Hematopoietic multipotent progenitor cell treated with erythropoietin and hydrocortisone succinate and interleukin-3 and kit ligand, for 15 days (in vitro differentiated cells): ENCODE data around the gene MICOS13.

ENCODE experiments used
- DNase-seq: peaks from one replicate; pipeline ENCODE4 v3.0.0-alpha.2; 2015; ENCODE audit warnings: low spot score

The MICOS13 gene

DNA sequence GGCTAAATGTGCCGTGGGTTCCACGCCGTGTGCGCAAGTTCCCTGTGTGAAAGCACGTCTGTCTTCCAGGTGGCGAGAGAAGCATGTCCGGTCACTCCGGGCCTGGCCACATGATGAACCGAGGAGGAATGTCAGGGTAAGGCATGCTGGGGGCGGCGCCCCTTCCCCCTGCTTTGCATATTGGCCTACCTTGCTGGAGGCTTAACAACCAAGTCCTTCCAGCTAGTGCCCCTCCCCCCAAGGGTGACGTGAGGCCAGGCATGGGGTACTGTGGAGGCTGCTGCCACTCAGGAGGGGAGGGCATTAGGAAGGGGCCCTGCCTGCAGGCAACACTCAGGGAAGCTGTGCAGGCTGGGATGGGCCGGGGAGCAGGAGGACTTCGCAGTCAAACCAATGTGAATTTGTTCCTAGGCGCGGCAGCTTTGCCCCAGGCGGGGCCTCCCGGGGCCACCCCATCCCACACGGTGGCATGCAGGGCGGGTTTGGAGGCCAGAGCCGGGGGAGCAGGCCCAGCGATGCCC, 12.5 kb downstream of the MICOS13 start:
- DNase-seq: no peak

DNA sequence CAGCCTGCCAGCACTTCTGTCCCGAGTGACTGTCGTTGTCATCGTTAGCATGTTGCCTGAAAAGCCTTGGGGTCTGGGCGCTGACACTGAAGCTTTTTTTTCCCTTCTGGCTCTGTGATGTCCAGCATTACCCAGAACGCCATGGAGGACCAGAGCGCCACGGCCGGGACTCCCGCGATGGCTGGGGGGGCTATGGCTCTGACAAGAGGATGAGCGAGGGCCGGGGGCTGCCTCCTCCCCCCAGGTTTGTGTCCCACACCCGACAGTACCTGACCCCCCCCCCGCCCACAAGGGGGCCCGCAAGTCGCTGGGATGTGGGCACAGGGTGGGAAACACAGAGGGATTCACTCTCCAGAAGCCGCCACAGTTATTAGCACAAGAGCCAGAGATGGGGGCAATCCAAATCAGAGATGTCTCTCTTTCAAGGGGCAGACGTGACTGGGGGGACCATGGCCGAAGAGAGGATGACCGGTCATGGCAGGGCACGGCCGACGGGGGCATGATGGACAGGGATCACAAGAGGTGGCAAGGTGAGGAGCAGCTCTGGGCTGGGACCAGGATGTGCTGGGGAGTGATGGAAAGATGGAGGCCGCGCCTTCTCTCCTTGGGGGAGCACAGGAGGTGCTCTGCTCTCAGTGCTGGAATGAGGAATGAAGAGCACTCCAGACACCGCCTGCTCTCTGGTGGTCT, 13.2 kb downstream of the MICOS13 start:
- DNase-seq: no peak

DNA sequence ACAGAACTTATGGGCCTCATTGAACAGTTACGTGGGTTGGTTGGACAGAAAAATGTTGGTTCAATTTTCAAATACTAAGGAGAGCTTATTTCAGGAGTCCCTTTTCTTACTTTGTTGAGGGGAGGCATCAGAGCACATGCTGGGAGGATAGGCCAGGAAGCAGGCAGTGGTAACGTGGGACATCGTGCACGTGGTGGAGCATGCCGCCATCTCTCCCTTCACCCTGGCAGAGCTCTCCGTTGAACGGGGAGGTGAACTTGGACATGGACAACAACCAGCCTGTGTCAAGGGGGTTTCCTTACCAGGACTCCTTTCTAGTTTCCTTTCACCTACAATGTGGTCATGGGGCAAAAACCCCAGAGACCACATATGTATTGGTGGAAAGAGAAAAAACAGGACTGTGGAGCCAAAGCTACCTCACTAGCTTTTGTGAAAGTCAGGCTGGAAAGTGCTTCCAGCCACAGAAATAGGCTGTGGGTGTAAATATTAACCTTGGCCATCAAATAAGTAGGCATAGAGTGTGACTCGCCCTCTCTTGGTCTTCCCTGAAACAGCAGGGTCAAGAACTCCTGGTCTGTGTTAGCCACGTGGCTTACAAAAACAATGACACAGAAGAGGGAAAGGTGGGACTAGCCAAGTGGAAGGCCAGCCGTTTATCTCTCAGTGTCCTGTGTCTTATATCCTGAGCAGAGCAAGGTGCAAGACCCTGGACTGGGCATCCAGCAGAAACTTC, 14.4 kb downstream of the MICOS13 start:
- no peak for DNase-seq

DNA sequence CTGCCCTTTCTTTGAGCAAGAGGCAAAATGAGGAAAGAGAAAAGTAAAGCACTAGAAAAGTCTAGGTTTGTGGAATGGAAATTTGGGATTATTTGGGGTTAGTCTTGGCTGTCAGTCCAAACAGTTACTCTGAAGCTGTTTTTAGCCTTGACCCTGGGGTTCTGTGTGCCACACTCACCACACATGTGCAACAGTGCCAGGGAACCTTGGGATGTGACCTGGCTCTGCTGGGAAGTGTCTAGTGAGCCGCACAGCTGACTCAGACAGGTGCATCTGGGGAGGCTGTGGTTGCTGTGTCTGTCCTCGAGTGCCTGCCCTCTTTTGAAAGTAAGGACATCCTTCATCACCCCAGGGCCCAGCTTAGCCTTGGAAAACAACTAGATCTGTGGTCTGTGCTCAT, 15.8 kb downstream of the MICOS13 start:
- no peak for DNase-seq

DNA sequence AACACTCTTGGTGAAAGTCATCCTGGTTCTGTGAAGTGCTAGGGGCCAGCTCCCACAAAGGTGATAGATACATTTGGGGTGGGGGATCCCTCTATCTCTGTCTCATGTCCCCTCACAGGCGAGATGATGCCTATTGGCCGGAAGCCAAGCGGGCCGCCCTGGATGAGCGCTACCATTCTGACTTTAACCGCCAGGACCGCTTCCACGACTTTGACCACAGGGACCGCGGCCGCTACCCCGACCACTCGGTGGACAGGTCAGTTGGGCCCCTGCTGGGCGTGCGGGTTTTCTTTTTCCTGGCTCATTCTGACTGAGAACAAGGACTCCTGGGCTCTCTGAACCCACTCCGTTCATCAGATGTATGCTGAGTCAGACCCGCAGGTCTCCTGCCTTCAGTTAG, 16.4 kb downstream of the MICOS13 start:
- DNase-seq: no peak

DNA sequence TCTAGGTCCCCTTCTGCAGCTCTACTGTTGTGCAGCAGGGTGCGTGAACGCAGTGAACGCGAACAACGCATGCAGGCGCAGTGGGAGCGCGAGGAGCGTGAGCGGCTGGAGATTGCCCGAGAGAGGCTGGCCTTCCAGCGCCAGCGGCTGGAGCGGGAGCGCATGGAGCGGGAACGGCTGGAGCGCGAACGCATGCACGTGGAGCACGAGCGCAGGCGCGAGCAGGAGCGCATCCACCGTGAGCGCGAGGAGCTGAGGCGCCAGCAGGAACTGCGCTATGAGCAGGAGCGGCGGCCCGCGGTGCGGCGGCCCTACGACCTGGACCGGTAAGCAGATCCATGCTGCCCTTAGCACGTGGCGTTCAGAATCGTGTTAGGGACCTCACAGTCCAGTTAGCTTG, 18.8 kb downstream of the MICOS13 start:
- no peak for DNase-seq

DNA sequence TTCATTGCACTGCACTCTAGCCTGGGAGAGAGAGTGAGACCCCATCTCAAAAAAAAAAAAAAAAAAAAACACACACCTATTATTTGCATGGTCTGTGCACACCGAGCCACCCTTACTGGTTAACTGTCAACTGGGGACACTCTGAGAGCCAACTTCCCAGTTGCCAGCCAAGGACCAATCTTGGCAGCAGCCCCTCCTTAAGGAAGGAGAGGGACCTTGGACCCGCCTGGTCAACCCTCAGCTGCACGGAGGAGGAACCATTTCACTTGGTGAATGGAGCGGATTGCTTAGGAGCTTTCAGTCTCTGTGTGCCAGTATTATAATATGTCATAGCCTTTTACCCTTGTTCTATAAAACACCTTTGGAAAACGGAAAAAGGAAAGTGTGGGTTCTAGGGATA, 24.9 kb downstream of the MICOS13 start:
- no peak for DNase-seq

DNA sequence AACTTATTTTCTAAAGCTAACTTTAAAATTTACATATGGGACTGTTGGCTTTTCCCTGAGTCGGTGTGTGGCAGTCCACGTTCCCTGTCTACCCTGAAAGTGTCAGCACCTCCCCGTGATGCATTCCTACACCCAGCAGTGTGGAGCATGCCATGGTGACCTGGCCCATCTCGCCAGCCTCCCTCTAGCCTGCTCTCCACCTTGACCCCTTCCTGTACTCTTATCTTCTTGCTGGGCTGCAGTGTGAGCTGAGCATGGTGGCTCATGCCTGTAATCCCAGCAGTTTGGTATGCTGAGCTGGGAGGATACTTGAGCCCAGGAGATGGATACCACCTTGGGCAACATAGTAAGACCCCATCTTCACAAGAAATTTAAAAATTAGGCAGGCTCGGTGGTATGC, 25.4 kb downstream of the MICOS13 start:
- no peak for DNase-seq

DNA sequence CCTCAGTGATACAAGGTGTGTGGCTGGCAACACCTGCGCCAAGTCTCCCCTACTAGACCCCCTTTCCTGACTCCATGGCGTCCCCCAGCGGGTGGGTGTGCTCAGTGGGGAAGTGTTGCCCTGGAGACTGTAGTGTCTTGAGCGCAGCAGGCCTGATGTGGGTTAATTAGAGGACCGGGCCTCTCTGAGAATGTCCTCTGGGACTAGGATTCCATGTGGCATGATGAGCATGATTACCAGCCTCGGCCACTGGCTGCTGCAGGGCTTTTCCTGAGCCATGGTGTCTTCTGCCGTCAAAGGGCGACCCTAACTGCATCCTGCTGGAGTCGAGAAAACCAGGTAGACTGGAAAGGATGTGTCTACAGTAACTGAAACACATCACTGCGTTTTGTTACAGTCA, 28.1 kb downstream of the MICOS13 start:
- no peak for DNase-seq

DNA sequence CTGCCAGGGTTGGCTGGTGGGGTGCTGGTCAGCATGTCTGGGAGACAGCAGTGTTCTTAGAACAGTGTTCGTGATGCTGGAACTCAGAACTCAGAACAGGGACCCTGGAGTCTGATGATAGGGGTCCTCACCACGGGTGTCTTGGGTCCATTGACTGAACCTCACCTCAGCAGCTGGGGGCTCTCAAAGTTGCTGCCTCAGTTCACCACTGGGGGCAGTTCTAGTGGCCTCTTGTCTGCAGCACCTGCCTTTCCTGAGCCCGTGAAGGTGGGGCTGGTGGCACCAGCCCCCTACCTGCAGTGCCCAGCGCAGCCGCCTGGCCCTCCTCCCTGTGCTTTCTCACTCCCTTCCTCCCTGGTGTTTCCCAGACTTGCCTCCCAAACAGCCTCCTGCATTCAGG, 29.0 kb downstream of the MICOS13 start:
- no peak for DNase-seq

DNA sequence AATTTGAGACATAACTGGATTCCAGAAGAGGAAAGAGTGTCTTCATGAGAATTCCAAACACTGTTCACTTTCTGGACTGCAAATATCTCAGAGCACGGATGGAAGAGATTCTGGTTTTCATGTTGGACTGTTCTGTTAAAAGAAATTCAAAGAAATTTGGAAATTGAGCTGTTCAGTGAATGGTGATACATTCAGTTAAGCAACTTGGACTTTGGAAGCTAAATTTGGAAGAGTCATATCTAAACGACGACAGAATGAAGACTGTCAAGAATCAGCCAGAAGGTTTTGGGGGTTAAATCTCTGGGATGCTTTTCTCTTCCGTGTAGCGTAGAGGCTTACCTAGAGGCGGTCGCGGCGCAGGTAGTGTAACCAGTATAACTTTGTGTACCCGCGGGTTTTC, 31.9 kb downstream of the MICOS13 start:
- no peak for DNase-seq

DNA sequence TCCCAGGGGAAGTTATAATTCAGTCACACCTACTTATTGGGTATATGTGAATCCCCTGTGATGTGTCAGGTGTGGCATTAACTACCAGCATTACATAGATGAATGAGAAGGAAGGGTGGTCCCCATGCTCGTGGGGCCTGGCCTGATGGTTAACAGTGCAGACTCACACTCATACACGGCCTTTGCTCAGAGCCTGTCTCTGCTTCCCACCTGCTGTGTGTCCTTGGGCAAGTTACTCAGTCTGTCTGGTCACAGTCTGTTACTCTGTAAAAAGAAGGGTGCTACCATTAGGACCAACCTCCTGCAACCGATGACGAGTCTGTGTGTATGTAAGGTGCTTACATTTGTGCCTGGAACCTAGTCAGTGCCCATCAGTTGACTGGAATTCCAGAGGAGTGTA, 33.6 kb downstream of the MICOS13 start:
- no peak for DNase-seq

DNA sequence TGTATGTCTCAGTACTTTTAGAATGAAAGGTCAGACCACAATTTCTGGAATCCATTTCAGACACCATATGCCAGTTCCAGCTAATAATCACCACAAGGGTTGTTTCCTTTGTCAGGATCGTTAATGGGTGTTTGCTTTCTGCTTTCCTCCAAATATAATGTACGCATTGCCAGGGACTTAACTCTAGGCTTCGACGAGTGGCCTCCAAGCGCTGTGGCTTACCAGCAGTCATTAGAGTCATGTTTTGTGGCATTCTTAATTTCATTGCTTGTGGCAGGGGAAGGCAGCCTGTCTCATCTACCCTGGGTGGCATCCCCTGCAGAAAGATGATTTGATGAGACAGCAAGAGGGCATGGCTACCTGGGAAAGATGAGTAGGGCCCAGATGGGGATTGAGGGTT, 34.9 kb downstream of the MICOS13 start:
- no peak for DNase-seq

DNA sequence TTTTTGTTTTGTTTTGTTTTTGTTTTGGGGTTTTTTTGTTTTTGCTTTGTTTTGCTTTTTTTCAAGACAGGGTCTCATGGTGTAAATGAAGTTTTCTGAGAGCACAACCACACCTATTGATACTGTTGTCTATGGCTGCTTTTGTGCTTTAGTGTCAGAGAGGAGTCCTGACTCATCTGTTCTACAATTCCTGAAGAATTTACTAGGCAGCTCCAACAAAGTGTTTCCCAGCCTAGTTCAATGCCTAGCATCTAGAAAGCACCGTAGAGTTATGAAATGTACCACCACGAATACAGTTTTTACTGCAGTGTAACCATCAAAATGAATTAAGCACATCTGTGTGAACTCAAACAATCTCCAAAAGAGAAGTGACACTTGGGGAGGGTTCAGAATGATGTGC, 36.3 kb downstream of the MICOS13 start:
- no peak for DNase-seq

DNA sequence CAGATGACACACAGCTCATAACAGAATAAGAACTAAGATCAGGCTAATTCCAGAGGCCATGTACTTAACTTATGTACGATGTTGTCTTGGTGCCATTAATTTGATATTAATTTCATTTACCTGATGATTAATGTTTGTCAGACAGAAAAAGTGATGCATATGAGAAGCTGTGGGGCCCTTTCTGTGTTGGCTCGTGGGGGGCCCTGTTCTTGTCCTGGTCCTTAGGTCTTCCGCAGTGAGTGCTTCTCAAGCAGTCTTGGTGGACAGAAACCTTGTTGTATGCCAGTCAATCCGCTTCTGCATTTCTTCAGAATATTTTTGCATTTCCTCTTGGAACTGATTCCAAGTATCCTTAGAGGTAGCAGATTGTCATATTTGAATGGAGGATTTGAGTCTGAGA, 37.3 kb downstream of the MICOS13 start:
- DNase-seq: no peak

DNA sequence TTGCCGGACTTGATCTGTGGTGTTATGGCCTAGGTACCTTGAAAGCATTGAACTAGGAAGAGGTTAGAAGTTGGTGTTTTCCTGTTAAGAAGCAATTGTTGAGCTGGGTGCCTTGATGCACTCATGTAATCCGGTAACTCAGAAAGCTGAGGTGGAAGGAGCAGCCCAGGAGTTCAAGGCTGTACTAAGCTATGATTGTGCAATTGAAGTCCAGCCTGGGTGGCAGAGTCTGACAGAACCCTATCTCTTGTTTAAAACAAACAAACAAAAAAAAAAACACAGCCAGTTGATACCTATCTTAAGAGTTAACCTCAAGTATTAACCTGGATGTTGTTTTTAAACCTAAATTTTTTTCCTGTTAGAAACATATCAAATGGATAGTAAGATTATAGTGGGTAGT, 38.1 kb downstream of the MICOS13 start:
- no peak for DNase-seq

DNA sequence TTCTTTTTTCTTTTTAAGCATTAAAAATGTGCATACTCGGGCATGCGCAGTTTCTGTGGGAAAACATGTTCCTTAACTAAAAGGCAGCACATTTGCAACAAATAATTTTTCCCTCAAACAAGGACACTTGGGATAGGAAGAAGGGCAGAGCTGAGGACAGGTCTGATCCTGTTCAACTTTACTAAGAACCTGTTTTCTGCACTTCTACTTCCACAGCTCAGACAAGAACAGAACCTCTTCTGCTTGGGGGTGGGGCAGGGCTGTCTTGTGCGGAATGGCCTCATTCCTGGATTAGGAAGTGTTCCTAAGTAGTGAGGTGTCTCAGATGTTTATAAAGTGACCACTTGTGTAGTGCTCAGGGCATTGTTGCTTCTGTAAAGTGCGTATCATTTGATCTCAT, 39.1 kb downstream of the MICOS13 start:
- DNase-seq: no peak

DNA sequence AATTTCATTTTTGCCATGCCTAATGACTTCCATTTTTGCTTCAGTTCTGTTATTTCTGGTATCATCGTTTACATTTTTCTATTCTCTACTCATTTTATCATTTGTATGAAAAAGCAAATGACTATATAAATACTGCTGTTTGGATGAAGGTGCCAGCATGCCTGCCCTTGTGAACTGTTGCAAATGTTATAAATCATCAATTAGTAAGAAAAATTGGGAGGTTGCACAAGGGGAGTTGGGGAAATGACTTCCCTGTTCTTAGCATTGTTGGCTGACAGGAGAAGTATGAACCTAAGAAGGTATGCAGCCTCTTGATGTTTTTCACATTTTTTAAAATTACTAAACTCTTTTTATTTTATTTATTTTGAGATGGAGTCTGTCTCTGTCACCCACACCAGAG, 42.3 kb downstream of the MICOS13 start:
- DNase-seq: no peak

DNA sequence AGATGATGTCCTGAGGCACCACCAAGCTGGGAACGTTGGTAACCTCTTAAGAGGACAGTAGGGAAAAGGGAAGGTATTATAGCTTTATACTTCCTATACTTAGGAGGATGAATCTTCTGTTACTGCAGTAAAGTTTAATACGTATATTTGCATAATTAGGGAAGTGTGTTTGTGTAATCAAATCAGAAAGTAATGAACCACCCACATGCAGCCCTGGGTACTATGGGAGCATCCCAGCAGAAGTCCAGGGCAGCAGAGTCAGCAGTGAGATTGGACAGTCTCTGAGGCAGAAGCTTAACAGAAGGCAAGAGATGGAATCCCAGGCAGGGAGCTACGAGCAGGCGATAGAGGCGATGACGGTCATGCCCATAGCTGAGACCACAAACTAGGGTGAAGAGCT, 44.9 kb downstream of the MICOS13 start:
- no peak for DNase-seq

DNA sequence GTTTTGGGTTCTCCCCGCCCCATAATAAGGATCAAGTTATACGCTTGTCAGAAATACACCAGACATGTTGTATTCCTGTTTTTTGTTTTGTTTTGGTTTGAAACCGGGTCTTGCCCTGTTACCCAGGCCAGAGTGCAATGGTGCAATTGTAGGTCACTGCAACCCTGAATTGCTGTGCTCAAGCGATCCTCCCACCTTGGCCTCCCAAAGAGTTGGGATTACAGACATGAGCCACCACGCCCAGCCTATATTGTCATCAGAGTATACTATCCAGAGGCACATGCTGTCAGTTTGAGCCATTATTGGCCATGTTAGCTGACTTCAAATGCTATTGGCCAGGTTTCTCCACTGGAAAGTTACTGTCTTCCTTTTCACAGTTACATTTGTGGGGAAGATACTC, 47.7 kb downstream of the MICOS13 start:
- DNase-seq: no peak

DNA sequence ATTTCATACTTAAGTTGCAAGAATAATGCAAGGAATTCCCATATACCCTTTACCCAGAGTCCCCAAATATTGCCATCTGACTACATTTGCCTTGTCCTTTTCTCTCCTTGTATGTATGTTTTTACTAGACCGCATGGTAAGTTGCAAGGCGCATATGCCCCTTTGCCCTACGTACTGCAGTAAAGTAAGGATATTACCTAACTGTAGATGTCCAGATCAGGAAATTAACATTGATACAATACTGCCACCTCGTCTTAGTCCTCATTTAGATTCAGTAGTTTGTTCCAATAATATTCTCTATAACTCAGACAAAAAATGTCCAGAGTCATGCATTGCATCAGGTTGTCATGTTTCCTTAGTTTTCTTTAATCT, 48.1 kb downstream of the MICOS13 start:
- DNase-seq: no peak

DNA sequence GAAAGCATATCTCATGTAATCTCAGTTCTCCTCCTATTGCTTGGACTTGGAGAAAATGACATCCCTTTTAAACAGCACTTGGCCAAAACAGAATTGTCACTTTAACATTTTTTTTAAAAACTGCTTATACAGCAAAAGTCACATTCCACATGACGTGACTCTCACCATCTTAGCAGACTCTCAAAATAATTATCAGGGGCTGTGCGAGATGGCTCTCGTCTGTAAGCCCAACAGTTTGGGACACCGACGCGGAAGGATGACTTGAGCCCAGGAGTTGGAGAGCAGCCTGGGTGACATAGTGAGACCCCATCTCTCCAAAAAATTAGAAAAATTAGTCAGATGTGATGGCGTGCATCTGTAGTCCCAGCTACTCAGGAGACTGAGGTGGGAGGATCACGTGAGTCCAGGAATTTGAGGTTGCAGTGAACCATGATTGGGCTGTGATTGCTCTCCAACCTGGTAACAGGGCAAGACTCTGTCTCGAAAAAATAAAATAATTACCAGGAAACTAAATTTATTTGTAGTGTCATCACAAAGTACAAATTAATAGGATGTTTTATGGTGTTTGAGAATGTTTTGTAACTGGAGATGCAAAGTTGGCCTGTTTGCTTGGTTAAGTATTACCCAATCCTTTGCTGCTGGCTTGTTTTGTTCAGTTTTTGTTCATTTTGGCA, 48.6 kb downstream of the MICOS13 start:
- no peak for DNase-seq

DNA sequence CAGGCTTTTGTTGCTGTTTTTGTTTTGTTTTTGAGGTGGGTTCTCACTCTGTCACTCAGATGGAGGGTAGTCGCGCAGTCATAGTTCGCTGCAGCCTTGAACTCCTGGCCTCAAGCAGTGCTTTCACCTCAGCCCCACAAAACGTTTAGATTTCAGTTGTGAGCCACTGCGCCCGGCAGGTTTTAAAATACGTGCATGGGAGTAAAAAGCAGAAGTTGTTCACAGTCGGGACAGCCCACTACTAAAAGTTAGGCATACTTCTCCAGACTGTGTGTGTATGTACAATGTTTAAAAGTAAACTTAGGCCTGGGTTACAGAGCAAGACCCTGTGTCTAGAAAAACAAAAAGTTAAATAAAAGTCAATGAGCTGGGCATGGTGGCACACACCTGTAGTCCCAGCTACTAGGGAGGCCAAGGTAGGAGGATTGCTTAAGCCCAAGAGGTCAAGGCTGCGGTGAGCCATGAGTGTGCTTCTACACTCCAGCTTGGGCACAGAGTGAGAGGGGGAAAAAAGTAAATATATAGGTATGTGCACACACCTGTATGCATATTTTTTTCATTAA, 51.3 kb downstream of the MICOS13 start:
- no peak for DNase-seq
